MCF 10A (cell line): ENCODE results near the gene FKBP11. TPM values are rescaled to one million over a fixed set of nuclear protein-coding genes. Genes with fewer than 3 reads are reported as not detected.

ENCODE experiments used
- BruUV-seq: library from RNA; stranded (reverse); fragments of 400-500 nt; replicated peaks from 2 replicates; lab custom pipeline; 2021; lab: Mats Ljungman, UMichigan
- CTCF ChIA-PET: fragments of 300-600 bp; sonication (Branson Sonifier 250); formaldehyde crosslinking; extraction: SDS; loops from one replicate; lab custom pipeline; 2021; ENCODE audit warnings: antibody characterized with exemption, inconsistent platforms; lab: Yijun Ruan, JAX
- POLR2A ChIA-PET: fragments of 300-600, 350-650 bp; sonication (Branson Sonifier 250); formaldehyde crosslinking; extraction: SDS; loops from one replicate; lab custom pipeline; 2020; ENCODE audit warnings: antibody characterized with exemption, inconsistent platforms; lab: Yijun Ruan, JAX
- DNase-seq: peaks from one replicate; pipeline ENCODE4 v3.0.0-alpha.2; 2018; ENCODE audit not compliant: unreplicated experiment
- H3K27ac Mint-ChIP-seq: one replicate; pipeline ENCODE4 v1.8.0; 2022; ENCODE audit warnings: mild to moderate bottlenecking, low read depth, mixed read lengths; ENCODE audit not compliant: unreplicated experiment
- H3K27me3 Mint-ChIP-seq: one replicate; pipeline ENCODE4 v1.8.0; 2022; ENCODE audit warnings: mixed read lengths; ENCODE audit not compliant: insufficient read depth, unreplicated experiment
- H3K36me3 Mint-ChIP-seq: one replicate; pipeline ENCODE4 v1.8.0; 2022; ENCODE audit warnings: mild to moderate bottlenecking, moderate library complexity, mixed read lengths; ENCODE audit not compliant: insufficient read depth, unreplicated experiment
- H3K4me1 Mint-ChIP-seq: one replicate; pipeline ENCODE4 v1.8.0; 2022; ENCODE audit warnings: mixed read lengths; ENCODE audit not compliant: insufficient read depth, unreplicated experiment
- H3K4me3 Mint-ChIP-seq: one replicate; pipeline ENCODE4 v1.8.0; 2022; ENCODE audit warnings: mild to moderate bottlenecking, moderate library complexity, mixed read lengths; ENCODE audit not compliant: unreplicated experiment
- H3K9me3 Mint-ChIP-seq: one replicate; pipeline ENCODE4 v1.8.0; 2022; ENCODE audit warnings: mixed read lengths; ENCODE audit not compliant: unreplicated experiment
- CTCF ChIP-seq: fragments of 200-600 bp; IDR thresholded peaks from one replicate; pipeline ENCODE4 v1.8.0; 2022; ENCODE audit warnings: antibody characterized with exemption, mild to moderate bottlenecking; ENCODE audit not compliant: unreplicated experiment
- intact Hi-C: fragments of 100-400 bp; cut with micrococcal nuclease; formaldehyde crosslinking; loops from 2 replicates; pipeline ENCODE4 v1.14.1; 2022
- total RNA-seq: library from RNA; stranded (reverse); gene quantifications from 2 replicates; pipeline ENCODE4 v1.2.3, GENCODE V29; 2022

FKBP11 gene
- total RNA-seq, 1 experiment from 2014 or later, result 11.0 TPM

DNA sequence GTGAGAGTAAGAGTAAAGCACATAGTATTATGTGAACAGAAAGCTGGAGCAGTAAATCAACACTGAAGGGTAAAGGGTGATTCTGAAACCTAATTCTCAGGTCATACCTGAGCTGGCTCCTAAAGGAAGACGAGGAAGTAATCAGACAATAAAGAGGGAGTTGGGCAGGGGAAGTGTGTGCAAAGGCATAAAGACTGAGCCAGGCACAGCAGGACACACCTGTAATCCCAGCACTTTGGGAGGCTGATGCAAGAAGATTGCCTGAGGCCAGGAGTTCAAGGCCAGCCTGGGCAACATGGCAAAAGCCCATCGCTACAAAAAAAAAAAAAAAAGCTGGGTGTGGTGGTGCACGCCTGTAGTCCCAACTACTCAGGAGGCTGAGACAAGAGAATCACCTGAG, 22.4 kb upstream of the FKBP11 start:
- H3K4me1 Mint-ChIP-seq, result peaks cover 21% of the 10 kb centered on the region
- no peak for DNase-seq
- POLR2A ChIA-PET, result interaction anchor here (1.2 kb wide), 1 partner anchor 9 kb away, joined by 5 read pairs; the partner anchor contains the start of gene ARF3
- peaks cover 31% of the 10 kb centered on the region for H3K36me3 Mint-ChIP-seq
- H3K27me3 Mint-ChIP-seq, result no peaks in the 10 kb centered on the region
- BruUV-seq, result no TSS peak
- H3K9me3 Mint-ChIP-seq, result no peaks in the 10 kb centered on the region
- H3K27ac Mint-ChIP-seq, result no peak overlapping the region
- H3K4me3 Mint-ChIP-seq, result no peak overlapping the region
- CTCF ChIA-PET, result interaction anchor here (0.8 to 1.7 kb wide), 9 partner anchors 8 to 133 kb away, joined by 3 to 7 read pairs (median 5); no protein-coding TSS in a partner anchor
- no peak for TF ChIP-seq CTCF
- intact Hi-C loops, result no loop called here

GRCh38 chr12:48946943-48947342, 21.7 kb upstream of the FKBP11 start:
- CTCF ChIA-PET, result interaction anchor here (0.8 to 1.7 kb wide), 4 partner anchors 13 to 94 kb away, joined by 3 to 7 read pairs (median 4); no protein-coding TSS in a partner anchor
- no peak overlapping the region for H3K27ac Mint-ChIP-seq
- peaks cover 21% of the 10 kb centered on the region for H3K4me1 Mint-ChIP-seq

GRCh38 chr12:48946205-48946604, 20.9 kb upstream of the FKBP11 start:
- H3K27me3 Mint-ChIP-seq, result no peaks in the 10 kb centered on the region
- intact Hi-C loops, result no loop called here
- H3K36me3 Mint-ChIP-seq, result peaks cover 25% of the 10 kb centered on the region
- BruUV-seq, result no TSS peak
- H3K9me3 Mint-ChIP-seq, result no peaks in the 10 kb centered on the region
- peaks cover 21% of the 10 kb centered on the region for H3K4me1 Mint-ChIP-seq
- no peak overlapping the region for H3K4me3 Mint-ChIP-seq
- DNase-seq, result no peak
- ChIA-PET POLR2A (interaction anchor here (1.6 kb wide), 1 partner anchor 10 kb away, joined by 4 read pairs; no protein-coding TSS in a partner anchor), CTCF (interaction anchor here (1.5 kb wide), 1 partner anchor 90 kb away, joined by 5 read pairs; no protein-coding TSS in a partner anchor)
- H3K27ac Mint-ChIP-seq, result no peak overlapping the region
- TF ChIP-seq CTCF, result no peak

More at GRCh38 chr12:48946943-48947342, 21.7 kb upstream of the FKBP11 start:
- TF ChIP-seq CTCF, result no peak
- Mint-ChIP-seq H3K36me3 (peaks cover 26% of the 10 kb centered on the region), H3K4me3 (no peak overlapping the region), H3K9me3 (no peaks in the 10 kb centered on the region), H3K27me3 (no peaks in the 10 kb centered on the region)
- no TSS peak for BruUV-seq
- DNase-seq, result no peak
- intact Hi-C loops, result no loop called here
- POLR2A ChIA-PET, result interaction anchor here (1.6 kb wide), 1 partner anchor 9 kb away, joined by 4 read pairs; no protein-coding TSS in a partner anchor

GRCh38 chr12:48943221-48943620, 17.9 kb upstream of the FKBP11 start:
- no peak overlapping the region for H3K27ac Mint-ChIP-seq
- POLR2A ChIA-PET, result interaction anchor here (1.6 kb wide), 1 partner anchor 17 kb away, joined by 4 read pairs; no protein-coding TSS in a partner anchor

More at GRCh38 chr12:48943221-48943620, 17.9 kb upstream of the FKBP11 start:
- Mint-ChIP-seq H3K9me3 (no peaks in the 10 kb centered on the region), H3K4me3 (no peak overlapping the region), H3K27me3 (no peaks in the 10 kb centered on the region), H3K4me1 (peaks cover 16% of the 10 kb centered on the region), H3K36me3 (peaks cover 50% of the 10 kb centered on the region)
- no TSS peak for BruUV-seq
- intact Hi-C loops, result no loop called here
- DNase-seq, result no peak
- CTCF ChIA-PET, result interaction anchor here (0.5 to 2.4 kb wide), 5 partner anchors 9 to 1260 kb away, joined by 4 to 8 read pairs (median 4); no protein-coding TSS in a partner anchor
- no peak for TF ChIP-seq CTCF
